HepG2 (cell line): ENCODE results near the gene SERPINA3. TPM values are rescaled to one million over a fixed set of nuclear protein-coding genes. Genes with fewer than 3 reads are reported as not detected.

Experiments
- ASH2L ChIP-seq: fragments of 300-600, 200-600 bp; sonication (generic); IDR thresholded peaks from 2 replicates; pipeline ENCODE4 v1.7.0; 2017; ENCODE audit warnings: low read depth, mild to moderate bottlenecking, moderate library complexity, mixed read lengths, low read length; ENCODE audit not compliant: insufficient read length
- ATF6 ChIP-seq: sonication (generic); formaldehyde crosslinking; conservative IDR thresholded peaks from 2 replicates; pipeline ENCODE4 v1.4.0; 2020; ENCODE audit warnings: missing genetic modification reagents
- FOXO4 ChIP-seq: sonication (generic); formaldehyde crosslinking; conservative IDR thresholded peaks from 2 replicates; pipeline ENCODE4 v1.8.1; 2023; ENCODE audit warnings: missing genetic modification reagents
- HMG20A ChIP-seq: IDR thresholded peaks from 2 replicates; pipeline ENCODE4 v1.6.1; 2016; ENCODE audit warnings: borderline replicate concordance
- MBD4 ChIP-seq: IDR thresholded peaks from 2 replicates; pipeline ENCODE4 v1.6.1; 2012; ENCODE audit warnings: low read length, inconsistent platforms, borderline replicate concordance
- MLX ChIP-seq: IDR thresholded peaks from 2 replicates; pipeline ENCODE4 v1.6.1; 2016
- POLR2AphosphoS5 ChIP-seq: IDR thresholded peaks from 2 replicates; pipeline ENCODE4 v1.6.1; 2012; ENCODE audit warnings: low read depth, low read length
- RXRA ChIP-seq: sonication (generic); formaldehyde crosslinking; IDR thresholded peaks from 2 replicates; pipeline ENCODE4 v1.5.1; 2020; ENCODE audit warnings: missing genetic modification reagents
- SIN3B ChIP-seq: fragments of 150-350 bp; IDR thresholded peaks from 2 replicates; pipeline ENCODE4 v1.6.1; 2014; ENCODE audit warnings: low read length
- TRIM22 ChIP-seq: fragments of 450-650 bp; IDR thresholded peaks from 2 replicates; pipeline ENCODE4 v1.6.1; 2017
- ZHX2 ChIP-seq, 2 experiments: sonication (generic) in 1 of 2; formaldehyde crosslinking in 1 of 2; IDR thresholded peaks; 2 replicates each; pipeline versions ENCODE4 v1.6.1 to v1.9.0; 2014 to 2022; ENCODE audit warnings: antibody characterized with exemption in 1 of 2, borderline replicate concordance in 1 of 2, inconsistent platforms in 1 of 2, low read depth in 1 of 2, missing genetic modification reagents in 1 of 2
- ZNF124 ChIP-seq: sonication (generic); formaldehyde crosslinking; IDR thresholded peaks from 2 replicates; pipeline ENCODE4 v1.4.0; 2020; ENCODE audit warnings: missing genetic modification reagents
- ZNF34 ChIP-seq: sonication (generic); formaldehyde crosslinking; IDR thresholded peaks from 2 replicates; pipeline ENCODE4 v1.4.0; 2020; ENCODE audit warnings: mild to moderate bottlenecking, missing genetic modification reagents, borderline replicate concordance
- ZNF350 ChIP-seq: sonication (generic); formaldehyde crosslinking; IDR thresholded peaks from 2 replicates; pipeline ENCODE4 v1.4.0; 2020; ENCODE audit warnings: mild to moderate bottlenecking, low read depth, missing genetic modification reagents, borderline replicate concordance
- ZNF432 ChIP-seq: sonication (generic); formaldehyde crosslinking; IDR thresholded peaks from 2 replicates; pipeline ENCODE4 v1.5.0; 2020; ENCODE audit warnings: missing genetic modification reagents, mild to moderate bottlenecking, borderline replicate concordance
- ZNF644 ChIP-seq: IDR thresholded peaks from 2 replicates; pipeline ENCODE4 v1.6.1; 2016; ENCODE audit warnings: low read depth
- ZNF83 ChIP-seq: sonication (generic); formaldehyde crosslinking; IDR thresholded peaks from 2 replicates; pipeline ENCODE4 v1.4.0; 2020; ENCODE audit warnings: missing genetic modification reagents, mild to moderate bottlenecking, borderline replicate concordance
- polyA plus RNA-seq, 8 experiments: library from polyadenylated mRNA; depleted of rRNA in 3 of 8; stranded (reverse) in 7 of 8; unstranded in 1 of 8; fragments of >200 nt; fragmentation: Illumina TruSeq in 4 of 8; extraction: Trizol in 4 of 8; gene quantifications; 2 replicates each; pipeline versions ENCODE4 v1.2.1 to v1.2.3, GENCODE V29; 2011 to 2016; ENCODE audit warnings: low read depth in 4 of 8, missing spikeins in 1 of 8, mixed read lengths in 1 of 8; ENCODE audit not compliant: insufficient read depth in 1 of 8
- total RNA-seq, 5 experiments: library from RNA; depleted of rRNA; stranded (reverse); fragments of >200 nt; fragmentation: Illumina TruSeq; extraction: Trizol; gene quantifications; 2 replicates each; pipeline ENCODE4 v1.2.3, GENCODE V29; 2016; ENCODE audit warnings: low read depth in 1 of 5

Gene SERPINA3
- total and polyA plus RNA-seq, 2 of the 13 experiments (the other 11 are each of a cell fraction or from before 2014, with no cell fraction given) = 825 to 2,200 TPM

GRCh38 chr14:94581127-94581999 is 30.8 kb upstream of the SERPINA3 start, which contains the start of gene SERPINA5 (continued):
- TF ChIP-seq POLR2AphosphoS5 (peak; percentile 95), ZNF124 (peak; percentile 71; the same call in 1 of the 2 replicates), ZNF432 (CRISPR knock-in tag) (no peak), ZHX2 (IDR thresholded peaks at IDR 0.05; ENCODE audit: low read depth) (no peak), ZHX2 (CRISPR knock-in tag; IDR thresholded peaks at IDR 0.05; ENCODE audit: borderline replicate concordance) (no peak), ZNF350 (peak; percentile 55; the same call in 1 of the 2 replicates), HMG20A (CRISPR knock-in tag) (peak; percentile 48; the same call in 1 of the 2 replicates), ATF6 (CRISPR knock-in tag) (no peak), MBD4 (no peak), RXRA (CRISPR knock-in tag) (peak; percentile 45; the same call in 1 of the 2 replicates), FOXO4 (CRISPR knock-in tag) (no peak), ZNF644 (no peak), SIN3B (no peak), ZNF34 (CRISPR knock-in tag) (no peak), ZNF83 (CRISPR knock-in tag) (no peak), MLX (CRISPR knock-in tag) (0 out of 2 replicates have a peak, but pooled peaks have one; percentile 13), ASH2L (no peak), TRIM22 (no peak)
